Smooth muscle cell (in vitro differentiated cells): ENCODE measurements around the gene MEIS2. TPM values are rescaled to one million over a fixed set of nuclear protein-coding genes. Genes with fewer than 3 reads are reported as not detected.
A peak's percentile ranks its signal among the peaks of the same experiment; 100 is the strongest.

Experiments used
- DNase-seq: peaks from one replicate; lab custom pipeline; 2025; ENCODE audit not compliant: unreplicated experiment; lab: John Stamatoyannopoulos, UW
- H2AFZ ChIP-seq: fragments of 200-600 bp; sonication (generic); 2 replicates; pipeline ENCODE4 v1.6.0; 2016; ENCODE audit warnings: antibody characterized with exemption, low read depth, mild to moderate bottlenecking
- H3F3A ChIP-seq: fragments of 200-600 bp; sonication (generic); 2 replicates; pipeline ENCODE4 v1.6.0; 2017; ENCODE audit warnings: antibody characterized with exemption, low read depth
- H3K27ac ChIP-seq: fragments of 200-600 bp; sonication (generic); 2 replicates; pipeline ENCODE4 v1.5.1; 2016; ENCODE audit warnings: low read depth, mild to moderate bottlenecking
- H3K27me3 ChIP-seq: fragments of 200-600 bp; sonication (generic); 2 replicates; pipeline ENCODE4 v1.6.1; 2016; ENCODE audit warnings: low read depth, mild to moderate bottlenecking
- H3K36me3 ChIP-seq: fragments of 200-600 bp; sonication (generic); 2 replicates; pipeline ENCODE4 v1.5.1; 2016; ENCODE audit warnings: low read depth
- H3K4me1 ChIP-seq: fragments of 200-600 bp; sonication (generic); 2 replicates; pipeline ENCODE4 v1.5.1; 2016; ENCODE audit warnings: low read depth
- H3K4me2 ChIP-seq: fragments of 200-600 bp; sonication (generic); 2 replicates; pipeline ENCODE4 v1.6.0; 2016; ENCODE audit warnings: mild to moderate bottlenecking
- H3K4me3 ChIP-seq: fragments of 200-600 bp; sonication (generic); 2 replicates; pipeline ENCODE4 v1.5.1; 2016; ENCODE audit warnings: mild to moderate bottlenecking
- H3K79me2 ChIP-seq: fragments of 200-600 bp; sonication (generic); 2 replicates; pipeline ENCODE4 v1.6.0; 2016; ENCODE audit warnings: low read depth, mild to moderate bottlenecking
- H3K9ac ChIP-seq: fragments of 200-600 bp; sonication (generic); 2 replicates; pipeline ENCODE4 v1.6.0; 2016; ENCODE audit warnings: low read depth
- H3K9me3 ChIP-seq: fragments of 200-600 bp; sonication (generic); replicated peaks from 2 replicates; pipeline ENCODE4 v1.5.1; 2016; ENCODE audit warnings: low read depth
- H4K20me1 ChIP-seq: fragments of 200-600 bp; sonication (generic); 2 replicates; pipeline ENCODE4 v1.6.0; 2016; ENCODE audit warnings: low read depth
- CTCF ChIP-seq: fragments of 200-600 bp; sonication (generic); IDR thresholded peaks from 2 replicates; pipeline ENCODE4 v1.5.1; 2017; ENCODE audit warnings: borderline replicate concordance, mild to moderate bottlenecking, antibody characterized with exemption; ENCODE audit not compliant: insufficient read depth, poor library complexity, severe bottlenecking
- WGBS: methylation state at CpG from one replicate; pipeline ENCODE4 v1.1.7; 2016; ENCODE audit warnings: low lambda C conversion rate; 5-methylcytosine and 5-hydroxymethylcytosine counted together
- polyA plus RNA-seq: library from polyadenylated mRNA; unstranded; fragments of >200 nt; fragmentation: Nextera tagmentation; extraction: Ambion mirVana; gene quantifications from 2 replicates; pipeline ENCODE4 v1.2.1, GENCODE V29; 2016
- total RNA-seq: library from RNA; depleted of rRNA; stranded (reverse); fragments of >200 nt; gene quantifications from 2 replicates; pipeline ENCODE4 v1.2.3, GENCODE V29; 2014

MEIS2 gene
- total and polyA plus RNA-seq, 2 experiments from 2014 or later, result 13.0 to 33.4 TPM

DNA sequence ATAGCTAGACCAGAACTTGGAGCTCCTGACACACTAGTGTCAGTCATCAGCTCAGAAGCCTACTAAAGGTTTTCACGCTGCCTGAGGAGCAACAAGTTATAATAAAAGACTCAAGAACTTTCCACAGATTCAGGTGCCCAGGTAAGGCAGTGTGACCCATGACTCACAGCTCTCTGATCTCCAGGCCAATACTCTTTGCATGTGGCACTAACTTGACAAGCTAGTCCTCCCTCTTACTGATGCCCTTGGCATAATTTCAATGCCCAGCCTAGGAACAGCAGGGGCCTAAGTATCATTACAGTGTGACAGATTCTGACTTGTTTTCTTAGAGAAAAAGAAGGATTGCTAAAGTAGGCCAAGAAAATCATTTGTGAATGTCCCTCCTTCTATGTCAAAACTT, 38.4 kb downstream of the MEIS2 start:
- H3K9me3 ChIP-seq, result no peaks in the 10 kb centered on the region
- H3K27ac ChIP-seq, result no peak overlapping the region
- no peaks in the 10 kb centered on the region for H3K36me3 ChIP-seq
- H3K4me2 ChIP-seq, result no peak overlapping the region
- TF ChIP-seq CTCF, result no peak
- no peak overlapping the region for H3K9ac ChIP-seq
- H4K20me1 ChIP-seq, result no peaks in the 10 kb centered on the region
- WGBS, result 94% methylated on average over 1 of the region's 1 CpG
- no peak overlapping the region for H2AFZ ChIP-seq
- no peak overlapping the region for H3K4me3 ChIP-seq
- H3F3A ChIP-seq, result no peaks in the 10 kb centered on the region
- H3K79me2 ChIP-seq, result peaks cover 25% of the 10 kb centered on the region
- DNase-seq, result no peak
- H3K4me1 ChIP-seq, result peaks cover 26% of the 10 kb centered on the region
- no peaks in the 10 kb centered on the region for H3K27me3 ChIP-seq

DNA sequence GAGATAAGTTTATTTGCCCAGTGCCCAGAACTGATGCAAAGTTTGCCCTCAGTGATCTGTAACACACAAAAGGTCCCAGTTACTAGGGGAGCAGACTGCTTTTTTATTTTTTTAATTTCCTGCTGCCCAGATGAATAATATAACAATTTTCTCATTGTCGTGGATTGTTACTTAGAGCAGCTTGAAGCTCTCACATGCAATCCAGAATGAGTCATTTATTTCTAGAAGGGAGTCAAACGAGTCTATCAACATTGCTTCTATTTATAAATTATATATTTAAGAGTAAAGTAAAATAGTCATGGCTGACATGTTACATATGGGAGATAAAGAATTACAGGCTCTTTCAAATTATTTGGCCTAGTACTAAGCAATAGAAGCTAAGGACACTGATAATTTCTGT, 41.3 kb downstream of the MEIS2 start:
- H3K9ac ChIP-seq, result peak overlapping the region; percentile 55
- 31% methylated on average over 2 of the region's 2 CpGs for WGBS
- no peak for DNase-seq
- H2AFZ ChIP-seq, result no peak overlapping the region
- no peaks in the 10 kb centered on the region for H3F3A ChIP-seq
- H3K27me3 ChIP-seq, result no peaks in the 10 kb centered on the region
- TF ChIP-seq CTCF, result no peak
- no peaks in the 10 kb centered on the region for H4K20me1 ChIP-seq
- no peak overlapping the region for H3K4me3 ChIP-seq
- H3K4me2 ChIP-seq, result no peak overlapping the region
- H3K36me3 ChIP-seq, result no peaks in the 10 kb centered on the region
- no peaks in the 10 kb centered on the region for H3K9me3 ChIP-seq
- H3K79me2 ChIP-seq, result peaks cover 28% of the 10 kb centered on the region
- peak overlapping the region; percentile 81 for H3K27ac ChIP-seq
- peaks cover 44% of the 10 kb centered on the region for H3K4me1 ChIP-seq

DNA sequence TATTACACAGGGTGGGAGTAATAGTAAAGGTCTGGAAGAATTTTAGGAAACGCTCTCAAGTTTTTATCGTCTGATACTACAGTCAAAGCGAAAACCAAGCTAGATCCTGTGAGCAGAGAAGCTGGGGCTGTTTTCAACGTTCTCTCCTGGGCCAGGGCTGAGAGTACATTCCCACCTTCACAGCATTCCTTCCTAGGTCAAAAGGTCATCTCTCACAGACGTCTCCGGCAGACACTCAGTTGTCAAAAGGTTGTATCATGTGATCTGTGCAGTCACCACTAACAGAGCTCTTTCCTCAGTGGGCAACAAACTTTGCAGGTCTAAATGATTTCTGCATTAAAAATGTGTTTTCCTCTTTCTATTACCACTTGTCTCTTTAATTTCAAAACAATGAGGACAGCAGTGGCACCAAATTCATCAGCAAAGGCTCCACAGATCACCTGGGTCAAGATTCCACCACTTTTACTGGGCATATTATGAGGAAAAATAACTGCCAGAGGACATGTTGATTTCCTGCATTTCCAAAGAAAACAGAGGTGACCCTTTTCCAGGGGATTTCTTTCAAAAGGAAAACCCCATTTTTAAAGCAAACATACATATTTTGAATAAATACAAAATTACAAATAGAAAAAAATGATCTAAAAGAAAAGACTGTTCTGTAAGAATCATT, 41.9 kb downstream of the MEIS2 start:
- Histone ChIP-seq H3K4me3 (no peak overlapping the region), H4K20me1 (no peaks in the 10 kb centered on the region), H2AFZ (no peak overlapping the region), H3K27me3 (no peaks in the 10 kb centered on the region), H3K27ac (peak overlapping the region; percentile 81), H3K4me1 (peaks cover 44% of the 10 kb centered on the region), H3K4me2 (peak overlapping the region; percentile 14), H3K9me3 (no peaks in the 10 kb centered on the region), H3K36me3 (no peaks in the 10 kb centered on the region), H3K9ac (peak overlapping the region; percentile 55), H3F3A (no peaks in the 10 kb centered on the region), H3K79me2 (peaks cover 30% of the 10 kb centered on the region)
- TF ChIP-seq CTCF, result no peak
- no peak for DNase-seq
- 56% methylated on average over 6 of the region's 6 CpGs for WGBS

DNA sequence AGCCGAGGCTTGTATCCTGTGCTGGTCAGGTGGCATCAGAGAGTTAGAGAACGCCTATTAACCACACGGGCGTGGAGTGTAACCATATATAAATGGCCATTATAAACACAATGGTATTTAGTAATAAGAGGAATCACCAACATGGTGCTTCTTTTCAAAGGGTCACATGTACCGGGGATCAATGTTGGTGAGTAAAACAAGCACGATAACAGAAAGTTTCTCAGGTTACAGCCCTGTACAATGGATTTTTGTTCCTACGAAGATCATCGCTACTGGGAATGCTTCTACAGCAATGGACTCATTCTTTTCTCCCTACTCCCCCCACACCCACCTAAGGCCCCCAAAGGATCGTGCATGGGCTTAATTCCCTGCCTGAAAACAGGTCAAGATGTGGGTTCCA, 42.5 kb downstream of the MEIS2 start:
- H3K9me3 ChIP-seq, result no peaks in the 10 kb centered on the region
- H4K20me1 ChIP-seq, result no peaks in the 10 kb centered on the region
- no peak overlapping the region for H3K9ac ChIP-seq
- no peaks in the 10 kb centered on the region for H3K27me3 ChIP-seq
- DNase-seq, result no peak
- H3K36me3 ChIP-seq, result peaks cover 2% of the 10 kb centered on the region
- WGBS, result 87% methylated on average over 9 of the region's 9 CpGs
- peaks cover 44% of the 10 kb centered on the region for H3K4me1 ChIP-seq
- no peak overlapping the region for H3K4me2 ChIP-seq
- H3K79me2 ChIP-seq, result peaks cover 28% of the 10 kb centered on the region
- no peaks in the 10 kb centered on the region for H3F3A ChIP-seq
- H2AFZ ChIP-seq, result no peak overlapping the region
- TF ChIP-seq CTCF, result no peak
- H3K27ac ChIP-seq, result peak overlapping the region; percentile 81
- no peak overlapping the region for H3K4me3 ChIP-seq
